Activated CD8-positive, alpha-beta memory T cell treated with anti-CD3 and anti-CD28 coated beads, Interleukin-2, amount 50 U/mL, for 1 hour (primary cell): ENCODE measurements around the gene SEL1L.
"Not testable (repeated sequence)": the region's sequence is repeated elsewhere in the genome, so short reads cannot be mapped to it uniquely, and the experiment has no call there.

Source experiments
- DNase-seq: peaks from one replicate; pipeline ENCODE4 v3.0.0-alpha.2; 2020; ENCODE audit errors: extremely low read depth

The SEL1L gene

DNA sequence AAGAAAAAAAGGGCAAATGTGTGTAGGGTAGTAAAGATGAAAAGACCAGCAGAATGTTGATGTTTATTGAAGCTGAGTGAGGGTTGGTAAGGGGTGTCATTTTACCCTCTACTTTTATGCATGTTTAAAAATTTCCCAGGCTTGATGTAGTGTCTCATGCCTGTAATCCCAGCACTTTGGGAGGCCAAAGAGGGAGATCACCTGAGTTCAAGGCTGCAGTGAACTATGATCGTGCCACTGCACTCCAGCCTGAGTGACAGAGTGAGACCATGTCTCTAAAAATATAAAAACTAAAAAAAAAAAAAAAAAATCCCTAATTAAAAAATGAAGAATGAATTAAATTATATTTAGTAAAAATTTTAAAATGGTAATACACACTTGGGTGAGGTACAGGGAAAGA lies 8.5 kb downstream of the SEL1L start:
- DNase-seq, result no peak

DNA sequence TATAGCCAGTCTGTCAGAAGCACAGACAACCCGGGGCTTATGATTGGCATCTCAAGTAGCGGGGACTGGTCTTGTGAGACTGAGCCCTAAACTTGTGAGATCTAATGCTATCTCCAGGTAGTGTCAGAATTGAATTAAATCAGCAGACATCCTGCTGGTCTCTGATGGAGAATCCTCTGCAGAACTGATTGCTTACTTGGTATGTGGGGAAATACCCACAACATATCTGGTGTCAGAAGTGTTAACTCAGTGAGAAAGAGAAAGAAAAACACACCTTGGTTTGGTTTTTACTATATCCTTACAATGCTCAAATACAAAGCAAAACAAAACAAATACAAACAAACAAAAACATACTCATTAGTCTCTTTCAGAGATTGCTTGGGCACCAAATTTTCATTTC lies 10.0 kb downstream of the SEL1L start:
- no peak for DNase-seq

DNA sequence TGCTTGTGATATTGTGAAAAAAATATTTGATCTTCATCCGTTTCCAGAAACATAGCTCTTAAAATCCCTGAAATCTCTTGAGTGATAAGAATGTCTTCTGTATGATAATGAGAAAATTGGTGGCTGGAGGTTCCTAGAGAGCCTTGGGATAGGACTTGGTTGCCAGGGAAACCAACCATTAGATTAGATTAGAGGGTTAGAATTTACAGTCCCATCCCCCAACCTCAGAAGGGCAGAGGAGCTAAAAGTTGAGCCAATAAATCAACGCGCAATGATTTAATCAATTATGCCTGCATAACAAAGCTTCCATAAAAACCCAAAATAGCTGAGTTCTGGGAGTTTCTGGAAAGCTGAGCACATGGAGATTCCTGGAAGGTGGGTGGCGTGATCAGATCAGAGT lies 10.6 kb downstream of the SEL1L start:
- no peak for DNase-seq

DNA sequence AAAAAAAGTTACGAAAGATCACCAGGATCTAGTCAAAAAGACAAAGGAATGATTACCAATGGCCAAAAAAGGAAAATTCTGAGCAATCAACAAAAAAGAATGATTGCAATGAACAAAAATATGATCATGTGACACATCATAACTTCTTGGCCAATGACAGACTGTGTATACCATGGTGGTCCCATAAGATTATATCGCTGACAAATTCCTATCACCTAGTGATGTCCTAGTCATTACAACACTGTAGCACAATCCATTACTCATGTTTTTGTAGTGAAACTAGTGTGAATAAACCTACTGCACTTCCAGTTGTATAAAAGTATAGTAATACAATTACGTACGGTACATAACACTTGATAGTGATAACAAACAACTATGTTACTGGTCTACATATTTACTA lies 12.3 kb downstream of the SEL1L start:
- DNase-seq, result no peak

DNA sequence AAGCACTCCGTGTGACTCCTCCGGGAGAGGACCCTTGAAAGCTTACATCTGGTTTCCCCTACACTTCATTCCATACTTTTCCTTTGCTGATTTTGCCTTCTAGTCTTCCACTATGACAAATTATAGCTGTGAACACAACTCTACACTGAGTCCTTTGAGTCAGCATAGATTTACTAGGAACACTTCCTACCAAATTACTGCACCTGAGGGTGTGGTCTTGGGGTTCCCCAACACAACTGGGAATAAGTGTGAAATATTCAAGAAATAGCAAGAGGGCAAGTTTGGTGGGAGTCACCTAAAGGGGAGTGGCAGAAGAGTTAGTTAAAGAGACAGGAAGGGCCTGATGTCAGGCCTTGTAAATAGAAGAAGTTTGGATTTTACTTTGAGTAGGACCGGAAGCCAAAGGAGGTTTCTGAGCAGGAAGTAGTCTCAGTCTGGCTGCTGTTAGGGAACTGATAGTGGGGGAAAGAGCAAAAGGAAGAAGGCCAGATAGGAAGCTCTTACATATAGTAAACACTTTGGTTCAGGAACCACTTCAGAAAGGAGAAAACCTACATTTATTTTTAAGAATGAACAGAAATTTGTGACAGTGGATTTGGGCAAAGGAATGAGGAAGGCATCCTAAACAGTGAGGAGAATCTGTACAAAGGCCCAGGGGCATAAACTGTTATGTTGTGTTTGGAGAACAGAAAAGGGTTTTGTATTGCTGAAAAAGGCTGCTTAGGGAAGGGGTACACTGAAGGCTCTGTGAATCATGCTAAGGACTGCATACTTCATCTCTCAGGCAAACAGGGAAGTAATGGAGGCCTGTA lies 14.2 kb downstream of the SEL1L start:
- no peak for DNase-seq

DNA sequence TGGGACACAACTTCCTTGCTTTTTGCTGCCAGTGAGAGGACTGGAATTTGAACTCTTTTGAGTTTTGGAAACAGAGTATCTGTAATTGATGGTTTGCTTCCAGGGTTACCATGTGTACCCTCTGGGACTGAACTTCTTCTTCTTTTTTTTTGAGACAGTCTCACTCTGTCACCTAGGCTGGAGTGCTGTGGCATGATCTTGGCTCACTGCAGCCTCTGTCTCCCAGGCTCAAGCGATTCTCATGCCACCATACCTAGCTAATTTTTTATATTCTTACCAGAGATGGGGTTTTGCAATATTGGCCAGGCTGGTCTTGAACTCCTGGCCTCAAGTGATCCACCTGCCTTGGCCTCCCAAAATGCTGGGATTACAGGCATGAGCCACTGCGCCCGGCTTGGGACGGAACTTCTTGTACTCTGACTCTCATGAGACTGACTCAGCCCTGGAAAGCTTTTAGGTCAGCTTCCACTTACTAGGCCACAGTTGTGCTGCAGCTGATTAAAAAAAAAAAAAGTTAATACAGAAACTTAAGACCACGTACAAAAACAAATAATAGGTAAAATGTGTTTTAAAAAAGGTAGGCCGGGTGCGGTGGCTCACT lies 15.8 kb downstream of the SEL1L start:
- DNase-seq, result no peak

DNA sequence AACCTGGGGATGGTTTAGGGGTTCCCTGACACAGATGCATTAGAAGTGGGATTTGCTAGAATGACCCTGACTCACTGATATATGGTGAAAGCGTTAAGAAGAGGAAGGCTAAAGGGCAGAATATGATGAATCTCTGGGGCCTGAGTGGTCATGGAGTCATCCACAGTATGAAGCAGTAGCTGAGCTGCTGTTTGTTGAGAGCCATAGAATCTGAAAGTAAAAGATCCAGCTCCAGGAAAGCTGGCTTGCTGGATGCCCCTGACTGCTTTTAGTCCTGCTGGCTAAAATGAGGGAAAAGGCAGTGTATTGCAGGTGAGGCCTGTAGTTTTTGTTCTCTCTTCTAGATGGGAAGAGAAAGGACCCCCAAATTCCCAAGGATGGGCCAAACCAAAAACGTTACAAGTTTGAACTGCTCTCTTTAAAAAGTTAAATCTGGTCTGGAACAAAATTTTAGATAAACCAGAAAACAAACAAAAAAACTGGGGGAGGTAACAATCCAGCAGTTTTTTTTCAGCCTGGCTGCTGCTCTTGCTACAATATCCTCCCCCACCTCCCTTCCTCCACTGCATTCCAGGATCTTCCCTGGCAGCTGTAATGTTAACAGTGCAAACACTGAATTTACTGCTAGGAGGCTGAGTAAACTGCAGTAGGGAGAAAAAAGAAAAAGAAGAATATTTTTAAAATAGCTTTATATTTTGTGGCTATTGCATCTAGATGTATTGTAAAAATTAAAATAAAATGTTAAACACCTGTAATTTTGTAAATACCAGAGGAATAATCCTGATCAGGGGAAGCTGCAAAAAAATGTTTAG lies 16.5 kb downstream of the SEL1L start:
- no peak for DNase-seq

DNA sequence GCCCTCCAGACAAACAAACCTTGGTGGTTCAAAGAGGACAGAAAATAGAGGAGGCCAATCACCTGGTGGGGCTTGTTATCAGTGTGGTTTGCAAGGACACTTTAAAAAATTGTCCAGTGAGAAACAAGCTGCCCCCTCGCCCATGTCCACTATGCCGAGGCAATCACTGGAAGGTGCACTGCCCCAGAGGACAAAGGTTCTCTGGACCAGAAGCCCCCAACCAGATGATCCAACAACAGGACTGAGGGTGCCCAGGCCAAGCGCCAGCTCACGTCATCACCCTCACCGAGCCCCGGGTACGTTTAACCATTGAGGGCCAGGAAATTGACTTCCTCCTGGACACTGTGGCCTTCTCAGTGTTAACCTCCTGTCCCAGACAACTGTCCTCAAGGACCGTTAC lies 17.7 kb downstream of the SEL1L start:
- not testable (repeated sequence) for DNase-seq

DNA sequence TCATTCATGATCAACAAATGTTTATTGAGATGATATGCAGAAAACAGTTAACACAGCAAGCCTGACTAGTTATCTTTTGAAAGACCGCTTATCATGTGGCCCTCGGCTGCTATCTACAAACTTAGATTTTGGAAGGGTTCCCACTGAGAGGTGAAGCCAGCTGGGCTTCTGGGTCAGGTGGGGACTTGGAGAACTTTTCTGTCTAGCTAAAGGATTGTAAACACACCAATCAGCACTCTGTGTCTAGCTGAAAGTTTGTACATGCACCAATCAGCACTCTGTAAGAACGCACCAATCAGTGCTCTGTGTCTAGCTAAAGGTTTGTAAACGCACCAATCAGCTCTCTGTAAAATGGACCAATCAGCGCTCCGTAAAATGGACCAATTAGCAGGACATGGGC lies 20.8 kb downstream of the SEL1L start:
- not testable (repeated sequence) for DNase-seq

DNA sequence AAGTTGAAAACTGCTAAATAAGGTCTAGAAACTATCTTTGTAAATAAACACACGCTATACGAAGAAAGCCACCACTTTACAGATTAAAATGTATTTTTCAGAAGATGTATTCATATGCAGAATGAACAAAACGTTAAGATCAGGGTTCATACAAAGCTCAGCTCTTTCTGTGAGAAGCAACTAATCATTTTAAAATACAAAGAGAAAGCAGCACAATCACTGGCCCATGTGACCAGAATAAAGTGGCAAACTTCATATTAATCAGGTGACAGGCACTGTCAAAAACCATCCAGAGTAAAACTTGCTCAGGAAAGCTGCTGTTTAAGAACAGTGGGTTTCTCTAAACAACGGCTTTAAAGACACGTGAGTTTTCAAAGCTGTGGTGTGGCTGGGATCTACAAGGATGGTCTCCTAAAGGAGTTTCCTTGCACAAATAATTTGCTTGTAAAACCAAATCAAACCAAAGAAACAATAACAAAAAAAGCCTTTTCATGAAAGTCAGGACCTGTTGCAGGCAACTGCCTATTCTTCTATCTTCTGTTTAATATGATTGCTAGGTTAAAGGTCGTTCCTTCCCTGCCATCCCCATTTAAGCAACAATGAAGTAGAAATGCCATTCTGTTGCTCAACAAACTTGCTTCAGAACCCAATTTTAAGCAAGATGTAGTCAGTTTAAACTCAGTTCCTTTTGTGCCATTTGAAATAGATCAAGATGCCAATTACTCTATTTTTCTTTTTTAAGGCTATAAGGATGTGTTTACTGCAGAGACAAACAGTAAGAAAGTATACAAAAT lies 22.3 kb downstream of the SEL1L start:
- no peak for DNase-seq

DNA sequence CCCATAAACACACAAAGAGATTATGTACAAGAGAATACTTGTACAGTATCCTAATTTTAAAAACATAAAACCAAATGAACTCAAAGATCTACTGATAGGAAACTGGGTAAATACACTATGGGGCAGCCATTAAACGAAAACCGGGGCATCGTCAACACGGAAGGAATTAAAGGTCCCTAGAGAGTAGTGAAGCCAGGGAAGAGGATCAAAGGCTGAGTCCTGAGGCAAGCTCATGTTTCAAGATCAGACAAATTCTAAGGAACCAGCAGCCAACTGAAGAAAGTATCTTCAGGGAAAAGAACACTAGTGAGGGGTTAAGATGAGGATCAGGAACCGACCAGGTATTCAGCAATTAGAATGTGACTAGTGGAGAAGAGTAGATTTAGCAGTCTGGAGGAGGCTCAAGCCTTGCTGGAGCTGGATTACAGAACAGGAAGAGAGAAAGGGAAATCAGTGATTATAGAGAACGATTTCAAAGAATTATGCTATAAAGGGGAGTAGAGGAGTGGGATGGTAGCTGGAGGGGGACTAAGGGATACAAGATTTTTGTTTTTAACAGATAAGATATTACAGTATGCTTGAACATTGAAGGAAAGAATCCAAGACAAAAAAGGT lies 23.7 kb downstream of the SEL1L start:
- DNase-seq, result no peak

DNA sequence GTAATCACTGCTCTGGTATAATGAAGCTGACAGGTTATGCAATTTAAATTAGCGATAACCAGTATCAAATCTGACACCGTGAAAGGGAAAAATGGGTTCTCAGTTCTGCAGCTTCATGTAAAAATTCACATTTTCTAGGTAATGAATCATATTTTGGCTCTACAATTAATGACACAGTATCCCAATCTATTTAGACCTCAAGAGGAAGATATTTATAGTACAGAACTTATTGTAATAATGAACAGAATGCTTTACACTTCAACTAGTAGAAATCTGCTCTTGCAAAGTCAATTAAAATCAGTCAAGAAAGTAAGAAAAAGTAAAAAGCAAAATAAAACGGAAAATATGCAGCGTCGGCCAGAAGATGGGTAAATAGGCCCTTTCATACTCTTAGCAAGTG lies 24.3 kb downstream of the SEL1L start:
- no peak for DNase-seq

DNA sequence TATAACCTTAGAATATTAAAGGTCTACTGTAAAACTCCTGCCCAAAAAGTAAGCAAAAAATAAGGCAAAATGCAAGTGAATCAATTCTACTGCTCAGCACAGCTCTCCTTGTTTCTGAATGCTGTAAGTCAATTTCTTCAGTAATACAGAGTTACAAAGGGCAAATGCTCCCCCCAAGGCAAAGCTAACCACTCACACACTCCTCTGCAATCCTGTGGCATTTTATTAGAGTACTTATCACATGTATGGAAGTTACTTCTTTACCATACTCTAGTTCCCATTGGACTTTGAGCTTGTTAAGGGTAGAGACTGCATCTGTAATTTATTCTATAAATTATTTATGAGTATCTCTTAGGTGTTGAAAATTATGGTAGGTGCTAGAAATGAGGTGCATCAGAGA lies 27.2 kb downstream of the SEL1L start:
- DNase-seq, result no peak

DNA sequence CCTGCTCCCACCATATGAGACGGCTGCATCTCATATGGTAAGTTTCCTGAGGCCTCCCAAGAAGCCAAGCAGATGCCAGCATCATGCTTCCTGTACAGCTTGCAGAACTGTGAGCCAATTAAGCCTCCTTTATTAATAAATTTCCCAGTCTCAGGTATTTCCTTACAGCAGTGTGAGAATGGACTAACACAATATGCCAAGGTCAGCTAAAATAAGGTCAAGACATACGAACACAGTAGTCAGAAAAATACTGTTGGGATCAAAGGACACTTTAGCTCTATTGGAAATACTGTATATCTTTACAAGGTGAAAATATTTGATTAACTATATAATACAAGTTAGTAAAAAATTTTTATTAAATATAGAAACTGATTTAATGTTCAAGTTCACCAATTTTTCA lies 28.8 kb downstream of the SEL1L start:
- DNase-seq, result no peak

DNA sequence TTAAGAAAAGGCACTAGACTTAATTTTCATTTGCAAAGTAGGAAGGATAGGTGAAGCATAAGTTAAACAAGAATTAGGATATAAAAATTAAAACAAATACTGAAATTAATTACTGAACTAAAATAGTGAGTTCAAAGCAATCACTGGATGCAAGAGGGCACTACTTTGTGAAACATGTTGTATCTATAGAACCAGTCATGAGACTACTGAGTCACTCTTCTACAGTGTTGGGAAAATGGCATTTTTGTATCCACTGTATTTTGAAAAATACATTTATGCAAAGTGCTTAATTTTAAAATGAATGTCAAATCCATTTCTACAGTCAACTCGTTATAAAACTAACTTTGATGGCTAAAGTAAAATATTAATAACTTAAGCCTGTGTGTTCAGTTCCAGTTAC lies 47.9 kb downstream of the SEL1L start:
- DNase-seq, result no peak

DNA sequence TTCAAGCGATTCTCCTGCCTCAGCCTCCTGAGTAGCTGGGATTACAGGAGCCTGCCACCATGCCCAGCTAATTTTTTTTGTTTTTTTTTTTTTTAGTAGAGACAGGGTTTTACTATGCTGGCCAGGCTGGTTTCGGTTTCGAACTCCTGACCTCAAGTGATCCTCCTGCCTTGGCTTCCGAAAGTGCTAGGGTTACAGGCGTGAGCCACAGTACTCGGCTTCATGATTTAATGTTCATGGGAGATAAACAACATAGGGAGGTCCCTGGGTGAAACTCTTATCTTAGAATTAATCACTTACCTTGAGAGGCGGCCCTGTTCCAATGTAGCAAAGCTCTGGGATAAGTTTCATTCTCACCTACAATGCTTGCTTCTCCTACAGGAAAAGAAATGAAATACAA lies 48.3 kb downstream of the SEL1L start:
- DNase-seq, result no peak

DNA sequence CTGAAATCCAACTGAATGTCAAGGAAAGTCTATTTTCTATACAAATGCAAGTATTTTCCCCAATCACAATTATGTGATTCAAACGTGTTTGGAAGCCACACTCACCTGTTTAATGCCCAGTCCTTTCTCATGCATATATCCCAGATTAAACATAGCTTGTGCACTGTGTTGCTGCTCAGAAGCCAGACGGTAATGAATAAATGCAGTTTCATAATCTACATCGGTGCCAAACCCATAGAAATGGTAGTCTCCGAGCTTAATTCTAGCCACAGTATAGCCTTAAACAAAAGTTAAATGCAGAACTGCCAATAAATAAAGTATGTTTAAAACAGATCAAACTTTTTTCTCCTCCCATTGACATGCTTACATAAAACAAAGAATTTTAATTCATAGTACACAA lies 49.5 kb downstream of the SEL1L start:
- no peak for DNase-seq

DNA sequence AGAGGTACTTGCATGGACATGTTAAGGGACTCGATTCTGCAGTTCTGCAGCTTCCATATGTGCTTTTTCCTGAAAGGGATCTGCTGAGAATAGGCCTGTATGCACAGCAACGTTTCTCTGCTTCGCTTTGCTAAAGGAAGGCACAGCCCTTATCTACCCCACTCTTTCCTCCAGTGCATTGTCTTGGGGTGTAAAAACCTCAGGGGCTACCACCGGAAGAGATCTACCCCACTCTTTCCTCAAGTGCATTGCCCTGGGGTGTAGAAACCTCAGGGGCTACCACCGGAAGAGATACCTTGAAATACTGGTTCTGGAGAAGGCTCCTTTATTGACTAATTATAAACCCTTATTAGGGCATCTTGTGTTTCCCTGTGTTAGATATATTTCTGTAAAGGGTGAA lies 52.9 kb downstream of the SEL1L start:
- DNase-seq, result no peak

DNA sequence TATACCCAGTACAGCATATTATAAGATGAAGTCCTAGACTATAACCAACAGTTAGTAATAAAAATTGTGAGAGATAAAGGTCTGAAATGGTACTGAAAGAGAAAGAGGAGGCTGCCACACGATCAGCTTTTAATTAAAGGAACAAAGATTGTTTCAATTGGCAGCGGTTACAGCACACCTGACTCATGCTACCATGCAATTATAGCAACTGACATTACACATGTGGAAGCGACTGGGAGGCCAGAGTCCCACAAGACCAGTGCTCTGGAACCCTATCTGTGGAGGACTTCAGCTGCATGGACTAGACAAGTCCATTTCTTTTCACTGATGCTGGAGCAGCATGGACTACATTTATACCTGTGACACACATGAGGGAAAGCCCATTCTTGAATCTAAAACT lies 55.2 kb downstream of the SEL1L start:
- DNase-seq, result no peak

DNA sequence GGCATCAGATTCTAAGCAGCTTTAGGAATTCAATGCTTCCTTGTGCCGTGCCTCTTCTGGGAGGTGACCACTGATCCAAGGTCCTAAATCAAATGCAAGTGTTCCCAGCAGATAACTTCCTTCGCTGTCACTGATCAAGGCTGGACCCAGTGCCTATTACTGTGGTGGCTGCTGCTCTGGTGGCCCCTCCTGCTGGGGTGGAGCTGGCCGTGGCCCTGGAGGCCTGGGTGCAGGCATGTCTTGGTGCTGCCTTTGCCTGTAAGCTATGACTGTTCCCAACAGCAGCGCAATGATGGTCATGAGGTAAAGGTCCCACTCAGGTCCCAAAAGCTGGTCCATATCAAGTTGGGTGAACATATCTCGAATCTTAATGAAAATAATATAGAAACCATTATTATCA lies 56.8 kb downstream of the SEL1L start:
- no peak for DNase-seq

DNA sequence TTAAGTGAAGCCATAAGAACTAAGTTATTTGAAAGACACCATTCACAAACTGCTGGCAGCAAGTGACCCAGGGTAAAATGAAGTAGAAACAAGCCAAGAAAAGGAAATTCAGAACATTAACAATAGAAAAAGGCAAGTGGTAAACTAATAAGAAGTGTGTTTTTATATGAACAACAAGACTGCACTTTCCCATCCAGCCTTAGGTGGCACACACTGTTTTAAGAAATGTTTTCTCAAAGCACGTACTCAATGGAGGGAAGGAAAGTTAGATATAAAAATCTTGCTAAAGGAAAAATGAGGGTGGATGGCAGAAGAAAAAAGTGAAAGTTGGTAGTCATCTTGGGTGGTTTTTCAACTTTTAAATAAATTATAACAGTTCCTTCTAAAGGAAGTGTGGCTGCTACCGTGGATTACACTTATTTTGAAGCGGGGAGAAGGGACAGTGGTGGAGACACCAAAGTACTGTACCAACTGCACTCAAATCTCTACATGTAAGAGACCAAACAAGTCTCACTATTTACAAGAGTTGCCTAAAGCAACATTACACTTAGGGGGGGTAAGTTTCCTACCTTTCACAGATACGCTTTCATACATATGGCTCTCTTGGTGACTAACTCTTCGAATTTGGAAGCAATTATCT lies 58.8 kb downstream of the SEL1L start:
- no peak for DNase-seq
